ENCODE measurements around the gene UBE2J2.

DNA sequence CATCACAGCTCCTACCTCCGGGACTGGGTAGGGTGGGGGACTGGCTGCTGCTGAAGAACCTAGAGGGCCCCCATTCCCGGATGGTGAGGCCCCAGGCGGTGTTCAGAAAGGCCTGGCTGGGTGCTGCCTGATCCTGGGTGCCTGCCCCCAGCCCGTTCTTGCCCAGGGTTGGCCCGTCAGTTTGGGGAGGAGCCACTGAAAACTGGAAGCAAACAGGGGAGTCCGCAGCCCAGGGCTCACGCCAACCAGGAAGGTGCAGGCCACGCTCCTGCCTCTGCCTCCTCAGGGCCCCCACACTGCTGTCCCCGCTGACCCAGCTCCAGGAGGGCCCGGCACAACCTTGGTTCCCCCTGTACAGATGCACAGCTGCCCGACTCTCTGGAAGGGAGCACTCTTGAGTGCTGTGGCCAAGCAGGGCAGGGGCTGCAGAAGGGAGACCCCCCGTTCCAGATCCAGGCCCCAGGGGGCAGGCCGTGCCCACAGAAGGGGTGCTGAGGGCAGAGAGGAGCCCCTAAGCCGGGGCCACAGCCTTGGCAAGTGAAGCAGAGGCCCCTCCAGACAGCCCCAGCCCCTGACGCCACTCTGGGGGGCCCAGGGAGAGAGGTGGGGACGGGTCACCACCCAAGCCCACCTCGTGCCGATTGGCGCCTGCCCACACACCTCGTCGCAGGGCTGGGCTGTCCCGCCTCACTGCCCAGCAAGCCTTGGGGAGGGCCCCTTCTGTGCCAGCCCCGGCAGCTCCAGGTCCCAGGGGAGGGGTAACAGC lies 32.6 kb downstream of the UBE2J2 start:
- TF ChIP-seq EZH2phosphoT487 (IDR thresholded peaks at IDR 0.05) (no peak), EZH2 (IDR thresholded peaks at IDR 0.05) (no peak)
- TF ChIP-seq, protein P1, sequence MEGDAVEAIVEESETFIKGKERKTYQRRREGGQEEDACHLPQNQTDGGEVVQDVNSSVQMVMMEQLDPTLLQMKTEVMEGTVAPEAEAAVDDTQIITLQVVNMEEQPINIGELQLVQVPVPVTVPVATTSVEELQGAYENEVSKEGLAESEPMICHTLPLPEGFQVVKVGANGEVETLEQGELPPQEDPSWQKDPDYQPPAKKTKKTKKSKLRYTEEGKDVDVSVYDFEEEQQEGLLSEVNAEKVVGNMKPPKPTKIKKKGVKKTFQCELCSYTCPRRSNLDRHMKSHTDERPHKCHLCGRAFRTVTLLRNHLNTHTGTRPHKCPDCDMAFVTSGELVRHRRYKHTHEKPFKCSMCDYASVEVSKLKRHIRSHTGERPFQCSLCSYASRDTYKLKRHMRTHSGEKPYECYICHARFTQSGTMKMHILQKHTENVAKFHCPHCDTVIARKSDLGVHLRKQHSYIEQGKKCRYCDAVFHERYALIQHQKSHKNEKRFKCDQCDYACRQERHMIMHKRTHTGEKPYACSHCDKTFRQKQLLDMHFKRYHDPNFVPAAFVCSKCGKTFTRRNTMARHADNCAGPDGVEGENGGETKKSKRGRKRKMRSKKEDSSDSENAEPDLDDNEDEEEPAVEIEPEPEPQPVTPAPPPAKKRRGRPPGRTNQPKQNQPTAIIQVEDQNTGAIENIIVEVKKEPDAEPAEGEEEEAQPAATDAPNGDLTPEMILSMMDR (IDR thresholded peaks at IDR 0.05) = no peak
